Neural crest cell (in vitro differentiated cells): ENCODE measurements around the gene UGT1A10. TPM values are rescaled to one million over a fixed set of nuclear protein-coding genes. Genes with fewer than 3 reads are reported as not detected.

Source experiments
- DNase-seq: peaks from one replicate; pipeline ENCODE4 v3.0.0; 2021; ENCODE audit warnings: low read depth, mixed read lengths, low spot score
- H3K27ac Mint-ChIP-seq: one replicate; pipeline ENCODE4 v1.8.0; 2021; ENCODE audit warnings: mild to moderate bottlenecking, mixed read lengths; ENCODE audit not compliant: unreplicated experiment
- H3K27me3 Mint-ChIP-seq: 2 replicates; pipeline ENCODE4 v1.8.0; 2021; ENCODE audit warnings: low read depth, mild to moderate bottlenecking, mixed read lengths
- H3K36me3 Mint-ChIP-seq: 2 replicates; pipeline ENCODE4 v1.8.0; 2021; ENCODE audit warnings: low read depth, mild to moderate bottlenecking, mixed read lengths
- H3K4me1 Mint-ChIP-seq: 2 replicates; pipeline ENCODE4 v1.8.0; 2021; ENCODE audit warnings: mixed read lengths
- H3K4me3 Mint-ChIP-seq: one replicate; pipeline ENCODE4 v1.8.0; 2021; ENCODE audit warnings: mild to moderate bottlenecking, mixed read lengths
- H3K9me3 Mint-ChIP-seq: 2 replicates; pipeline ENCODE4 v1.8.0; 2021; ENCODE audit warnings: mixed read lengths
- CTCF ChIP-seq: fragments of 200-600 bp; sonication (generic); conservative IDR thresholded peaks from 2 replicates; pipeline ENCODE4 v1.5.0; 2021; ENCODE audit warnings: antibody characterized with exemption, mild to moderate bottlenecking
- total RNA-seq: library from RNA; stranded (reverse); gene quantifications from 2 replicates; pipeline ENCODE4 v1.2.1, GENCODE V29; 2021

Gene UGT1A10
- total RNA-seq, 1 donor from 2014 or later: not detected

- DNase-seq: no peak
- TF ChIP-seq CTCF: no peak
- H3K27ac Mint-ChIP-seq: no peak overlapping the region
- H3K4me3 Mint-ChIP-seq: no peak overlapping the region
- H3K4me1 Mint-ChIP-seq: no peaks in the 10 kb centered on the region
- no peaks in the 10 kb centered on the region for H3K27me3 Mint-ChIP-seq
- H3K9me3 Mint-ChIP-seq: no peaks in the 10 kb centered on the region
- no peaks in the 10 kb centered on the region for H3K36me3 Mint-ChIP-seq
These were observed 156.5 kb downstream of the UGT1A10 start for GRCh38 chr2:233792720-233793119.

- TF ChIP-seq CTCF: no peak
- Mint-ChIP-seq H3K36me3 (no peaks in the 10 kb centered on the region), H3K27ac (no peak overlapping the region), H3K4me3 (no peak overlapping the region), H3K27me3 (no peaks in the 10 kb centered on the region), H3K9me3 (no peaks in the 10 kb centered on the region), H3K4me1 (no peaks in the 10 kb centered on the region)
- no peak for DNase-seq
These were observed 157.3 kb downstream of the UGT1A10 start for GRCh38 chr2:233793465-233794127.

GRCh38 chr2:233794128-233794658 is 157.9 kb downstream of the UGT1A10 start:
- Mint-ChIP-seq H3K9me3 (no peaks in the 10 kb centered on the region), H3K27ac (no peak overlapping the region), H3K4me3 (no peak overlapping the region), H3K36me3 (no peaks in the 10 kb centered on the region), H3K4me1 (no peaks in the 10 kb centered on the region), H3K27me3 (no peaks in the 10 kb centered on the region)
- TF ChIP-seq CTCF: no peak
- no peak for DNase-seq

GRCh38 chr2:233795735-233796171 is 159.5 kb downstream of the UGT1A10 start:
- no peaks in the 10 kb centered on the region for H3K36me3 Mint-ChIP-seq
- no peaks in the 10 kb centered on the region for H3K27me3 Mint-ChIP-seq
- no peak for DNase-seq
- H3K4me3 Mint-ChIP-seq: no peak overlapping the region
- TF ChIP-seq CTCF: no peak
- H3K4me1 Mint-ChIP-seq: no peaks in the 10 kb centered on the region
- H3K27ac Mint-ChIP-seq: no peak overlapping the region
- H3K9me3 Mint-ChIP-seq: peaks cover 4% of the 10 kb centered on the region

GRCh38 chr2:233796254-233796653 is 160.0 kb downstream of the UGT1A10 start:
- H3K4me1 Mint-ChIP-seq: no peaks in the 10 kb centered on the region
- H3K27me3 Mint-ChIP-seq: no peaks in the 10 kb centered on the region
- H3K36me3 Mint-ChIP-seq: no peaks in the 10 kb centered on the region
- H3K9me3 Mint-ChIP-seq: peaks cover 4% of the 10 kb centered on the region
- DNase-seq: no peak
- no peak overlapping the region for H3K27ac Mint-ChIP-seq
- H3K4me3 Mint-ChIP-seq: no peak overlapping the region
- TF ChIP-seq CTCF: no peak
